Measurements from ENCODE around the gene CEP19. TPM values are rescaled to one million over a fixed set of nuclear protein-coding genes. Genes with fewer than 3 reads are reported as not detected.

The CEP19 gene
- total RNA-seq, 1 donor from 2014 or later, result 2.3 TPM

DNA sequence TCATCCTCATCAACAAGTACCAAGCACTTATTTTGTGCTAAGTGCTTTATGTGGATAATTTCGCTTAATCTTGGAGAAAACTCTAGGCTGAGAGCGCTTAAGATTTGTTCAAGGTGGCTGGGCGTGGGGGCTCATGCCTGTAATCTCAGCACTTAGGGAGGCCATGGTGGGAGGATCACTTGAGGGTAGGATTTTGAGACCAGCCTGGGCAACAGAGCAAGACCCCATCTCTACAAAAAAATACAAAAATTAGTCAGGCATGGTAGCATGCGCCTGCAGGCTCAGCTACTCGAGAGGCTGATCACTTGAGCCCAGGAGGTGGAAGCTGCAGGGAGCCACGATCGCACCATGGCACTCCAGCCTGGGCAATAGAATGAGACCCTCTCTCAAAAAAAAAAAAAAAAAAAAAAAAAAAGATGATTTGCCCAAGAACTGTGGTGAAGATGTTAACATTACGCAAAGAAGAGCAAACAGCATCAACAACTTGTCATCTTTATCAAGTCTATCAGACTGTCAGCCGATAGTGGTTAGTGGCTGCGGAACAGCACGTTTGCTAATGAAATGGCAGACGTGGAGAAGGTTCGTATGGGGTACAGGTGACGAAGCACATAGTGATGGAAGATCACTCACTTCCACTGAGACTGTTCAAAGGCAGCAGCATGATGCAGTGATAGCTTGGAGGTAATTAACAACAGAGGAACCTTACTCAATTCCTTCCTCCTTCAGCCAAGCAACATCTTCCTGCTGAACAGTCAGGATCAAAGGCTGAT is 44.8 kb downstream of the CEP19 start:
- no peak for DNase-seq (ENCODE audit: extremely low read depth, low read depth, low spot score)

DNA sequence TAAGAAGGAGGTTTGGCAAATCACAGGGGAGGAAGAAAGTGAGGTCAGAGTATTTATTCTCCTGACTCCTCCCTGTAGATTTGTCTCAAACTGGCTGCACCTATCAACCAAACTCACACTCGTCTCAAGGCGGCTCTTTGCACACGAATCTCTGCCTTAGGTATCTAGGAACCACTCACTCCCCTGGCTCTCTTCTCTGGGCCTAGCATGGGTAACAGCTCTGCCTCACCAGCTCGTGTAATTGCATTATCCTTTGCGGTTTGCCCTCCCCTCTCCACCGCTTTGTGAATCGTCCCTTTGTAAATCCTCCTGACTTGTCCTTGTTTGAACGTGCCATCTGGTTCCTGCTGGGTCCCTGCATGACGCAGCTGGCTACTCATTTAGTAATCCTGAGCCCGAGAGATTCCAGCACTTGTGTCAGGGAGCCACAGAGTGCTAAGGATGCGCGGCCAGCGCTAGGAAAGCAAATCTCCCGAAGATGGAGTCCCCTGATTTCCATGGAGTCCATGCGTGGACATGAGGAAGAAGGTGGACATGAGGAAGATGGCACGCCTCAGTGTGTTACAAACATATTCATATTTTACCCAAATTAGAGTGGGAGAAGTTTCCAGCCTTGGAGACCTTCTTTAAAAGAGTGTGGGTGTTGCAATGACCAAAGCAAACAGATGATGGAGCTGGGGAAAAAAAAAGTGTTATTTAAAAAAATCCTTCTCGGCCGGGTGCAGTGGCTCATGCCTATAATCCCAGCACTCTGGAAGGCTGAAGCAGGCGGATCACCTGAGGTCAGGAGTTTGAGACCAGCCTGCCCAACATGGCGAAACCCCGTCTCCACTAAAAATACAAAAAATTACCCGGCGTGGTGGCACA is 45.8 kb downstream of the CEP19 start:
- DNase-seq (ENCODE audit: extremely low read depth, low read depth, low spot score), result no peak

DNA sequence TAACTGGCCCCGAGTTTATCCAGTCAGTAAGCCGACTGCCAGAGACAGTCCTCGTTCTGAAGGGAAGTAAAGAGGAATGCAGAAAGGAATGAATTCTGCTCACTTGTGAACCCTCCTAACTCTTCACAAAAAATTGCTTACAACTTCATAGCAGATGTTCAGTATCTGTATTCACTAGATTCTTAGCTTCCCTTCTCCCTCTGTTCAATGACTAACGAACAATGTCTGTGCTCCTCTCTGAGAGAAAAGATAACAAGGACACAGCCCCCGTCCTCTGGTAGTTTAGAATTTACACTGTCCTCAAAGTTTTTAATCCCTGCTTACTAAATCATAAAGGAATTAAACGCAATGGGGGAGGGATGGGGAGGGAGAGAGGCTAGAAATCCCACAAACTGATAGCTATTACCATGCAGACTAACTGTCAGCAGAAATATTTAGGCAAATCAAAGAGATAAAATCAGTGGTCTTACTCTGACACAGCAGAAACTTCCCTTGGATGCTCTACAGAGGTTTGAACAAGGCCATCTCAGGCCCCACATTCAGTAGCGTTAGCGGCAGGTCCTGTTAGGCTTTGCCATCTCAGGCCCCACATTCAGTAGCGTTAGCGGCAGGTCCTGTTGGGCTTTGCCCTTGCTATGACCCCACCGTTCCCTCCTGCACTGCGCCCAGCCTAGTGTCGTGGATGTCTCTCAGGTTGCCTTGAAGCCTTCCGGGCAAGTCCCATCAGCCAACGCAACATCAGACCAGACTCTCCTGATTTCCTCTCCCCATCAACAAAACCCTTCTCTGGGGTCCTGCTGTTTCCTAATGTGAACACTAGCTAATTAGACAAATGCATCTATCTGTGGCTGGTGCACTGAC is 49.1 kb downstream of the CEP19 start:
- DNase-seq (ENCODE audit: extremely low read depth, low read depth, low spot score), result no peak

DNA sequence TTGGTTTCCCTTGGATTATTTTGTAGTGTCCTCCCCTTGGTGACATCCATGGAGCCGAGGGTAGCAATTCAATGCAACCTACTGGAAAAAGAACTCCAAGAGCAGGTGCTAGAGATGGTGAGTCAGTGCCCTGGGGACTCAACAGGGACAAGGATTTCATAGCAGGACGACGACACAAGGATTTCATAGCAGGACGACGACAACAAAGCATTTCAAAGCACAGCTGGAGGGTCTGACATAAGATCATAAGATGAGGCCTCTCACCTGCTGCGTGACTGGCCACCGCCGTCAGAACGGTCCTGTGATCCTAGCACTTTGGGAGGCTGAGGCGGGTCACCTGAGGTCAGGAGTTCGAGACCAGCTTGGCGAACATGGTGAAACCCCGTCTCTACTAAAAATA is 50.0 kb downstream of the CEP19 start:
- DNase-seq (ENCODE audit: extremely low read depth, low read depth, low spot score), result no peak

DNA sequence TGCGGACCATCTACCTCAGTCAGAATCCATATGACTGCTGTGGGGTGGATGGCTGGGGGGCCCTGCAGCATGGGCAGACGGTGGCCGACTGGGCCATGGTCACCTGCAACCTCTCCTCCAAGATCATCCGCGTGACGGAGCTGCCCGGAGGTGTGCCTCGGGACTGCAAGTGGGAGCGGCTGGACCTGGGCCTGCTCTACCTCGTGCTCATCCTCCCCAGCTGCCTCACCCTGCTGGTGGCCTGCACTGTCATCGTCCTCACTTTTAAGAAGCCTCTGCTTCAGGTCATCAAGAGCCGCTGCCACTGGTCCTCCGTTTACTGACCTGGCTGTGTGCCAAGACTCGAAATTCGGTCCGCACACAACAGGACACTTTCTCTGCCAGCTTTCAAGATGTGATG is 50.6 kb downstream of the CEP19 start:
- DNase-seq (ENCODE audit: extremely low read depth, low read depth, low spot score), result no peak

DNA sequence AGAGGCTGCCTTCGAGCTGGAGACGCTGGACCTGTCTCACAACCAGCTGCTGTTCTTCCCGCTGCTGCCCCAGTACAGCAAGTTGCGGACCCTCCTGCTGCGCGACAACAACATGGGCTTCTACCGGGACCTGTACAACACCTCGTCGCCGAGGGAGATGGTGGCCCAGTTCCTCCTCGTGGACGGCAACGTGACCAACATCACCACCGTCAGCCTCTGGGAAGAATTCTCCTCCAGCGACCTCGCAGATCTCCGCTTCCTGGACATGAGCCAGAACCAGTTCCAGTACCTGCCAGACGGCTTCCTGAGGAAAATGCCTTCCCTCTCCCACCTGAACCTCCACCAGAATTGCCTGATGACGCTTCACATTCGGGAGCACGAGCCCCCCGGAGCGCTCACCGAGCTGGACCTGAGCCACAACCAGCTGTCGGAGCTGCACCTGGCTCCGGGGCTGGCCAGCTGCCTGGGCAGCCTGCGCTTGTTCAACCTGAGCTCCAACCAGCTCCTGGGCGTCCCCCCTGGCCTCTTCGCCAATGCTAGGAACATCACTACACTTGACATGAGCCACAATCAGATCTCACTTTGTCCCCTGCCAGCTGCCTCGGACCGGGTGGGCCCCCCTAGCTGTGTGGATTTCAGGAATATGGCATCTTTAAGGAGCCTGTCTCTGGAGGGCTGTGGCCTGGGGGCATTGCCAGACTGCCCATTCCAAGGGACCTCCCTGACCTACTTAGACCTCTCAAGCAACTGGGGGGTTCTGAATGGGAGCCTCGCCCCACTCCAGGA is 51.5 kb downstream of the CEP19 start:
- DNase-seq (ENCODE audit: extremely low read depth, low read depth, low spot score), result no peak

DNA sequence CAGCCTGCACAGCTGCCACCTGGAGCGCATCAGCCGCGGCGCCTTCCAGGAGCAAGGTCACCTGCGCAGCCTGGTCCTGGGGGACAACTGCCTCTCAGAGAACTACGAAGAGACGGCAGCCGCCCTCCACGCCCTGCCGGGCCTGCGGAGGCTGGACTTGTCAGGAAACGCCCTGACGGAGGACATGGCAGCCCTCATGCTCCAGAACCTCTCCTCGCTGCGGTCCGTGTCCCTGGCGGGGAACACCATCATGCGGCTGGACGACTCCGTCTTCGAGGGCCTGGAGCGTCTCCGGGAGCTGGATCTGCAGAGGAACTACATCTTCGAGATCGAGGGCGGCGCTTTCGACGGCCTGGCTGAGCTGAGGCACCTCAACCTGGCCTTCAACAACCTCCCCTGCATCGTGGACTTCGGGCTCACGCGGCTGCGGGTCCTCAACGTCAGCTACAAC is 52.1 kb downstream of the CEP19 start:
- DNase-seq (ENCODE audit: extremely low read depth, low read depth, low spot score), result no peak

Other genes starting within 250 kb of the CEP19 start
- gene RNF168, start 208.5 kb downstream of the CEP19 start, total RNA-seq, result 9.7 and 15.1 TPM in 2 replicates
- gene SMCO1, start 196.9 kb downstream of the CEP19 start, total RNA-seq, result not detected in 2 replicates
- 4.5 and 7.6 TPM in 2 replicates for gene WDR53, start 143.7 kb downstream of the CEP19 start, total RNA-seq
- 9.8 and 10.2 TPM in 2 replicates for gene FBXO45, start 143.6 kb downstream of the CEP19 start, total RNA-seq
- gene NRROS, start 72.6 kb downstream of the CEP19 start, total RNA-seq, result 12.4 and 16.4 TPM in 2 replicates
- 19.7 and 23.9 TPM in 2 replicates for gene PIGX, start 127 bp upstream of the CEP19 start, total RNA-seq
- 62.6 and 87.1 TPM in 2 replicates for gene PAK2, start 27.6 kb upstream of the CEP19 start, total RNA-seq
- gene SENP5, start 155.7 kb upstream of the CEP19 start, total RNA-seq, result 30.8 and 31.1 TPM in 2 replicates
- gene NCBP2, start 230.3 kb upstream of the CEP19 start, total RNA-seq, result 48.5 and 50.2 TPM in 2 replicates